OCI-LY3 (cell line): ENCODE measurements around the gene NXN.

Experiments
- H2AFZ ChIP-seq: fragments of 200-600, 300-600 bp; shearing (Covaris generic); 2 replicates; pipeline ENCODE4 v1.6.0; 2014; ENCODE audit warnings: antibody characterized with exemption, low read depth, low read length
- H3K27ac ChIP-seq: fragments of 200-600, 300-600 bp; sonication (generic); 2 replicates; pipeline ENCODE4 v1.5.1; 2014; ENCODE audit warnings: mild to moderate bottlenecking, low read length, moderate library complexity, mixed read lengths
- H3K27me3 ChIP-seq: fragments of 200-600, 300-600 bp; sonication (generic); 2 replicates; pipeline ENCODE4 v1.6.1; 2014; ENCODE audit warnings: low read depth, low read length, mixed read lengths
- H3K36me3 ChIP-seq: fragments of 200-600, 300-600 bp; sonication (generic); replicated peaks from 2 replicates; pipeline ENCODE3; 2014; ENCODE audit warnings: low read depth, low read length, mixed read lengths
- H3K4me1 ChIP-seq: fragments of 300-600, 200-600 bp; sonication (generic); 2 replicates; pipeline ENCODE4 v1.6.1; 2014; ENCODE audit warnings: low read length, mixed read lengths
- H3K4me2 ChIP-seq: fragments of 200-600, 300-600 bp; sonication (generic); 2 replicates; pipeline ENCODE4 v1.6.1; 2014; ENCODE audit warnings: low read length, mixed read lengths
- H3K4me3 ChIP-seq: fragments of 300-600, 200-600 bp; sonication (generic); 2 replicates; pipeline ENCODE4 v1.5.1; 2014; ENCODE audit warnings: antibody characterized with exemption, mild to moderate bottlenecking, low read length, moderate library complexity
- H3K79me2 ChIP-seq: fragments of 300-600, 200-600 bp; shearing (Covaris generic); 2 replicates; pipeline ENCODE4 v1.6.1; 2014; ENCODE audit warnings: mild to moderate bottlenecking, low read length, mixed read lengths
- H3K9ac ChIP-seq: fragments of 300-600, 200-600 bp; shearing (Covaris generic); 2 replicates; pipeline ENCODE4 v1.6.0; 2014; ENCODE audit warnings: mild to moderate bottlenecking, low read length, moderate library complexity
- H3K9me3 ChIP-seq: fragments of 200-600, 300-600 bp; shearing (Covaris generic); 2 replicates; pipeline ENCODE4 v1.6.1; 2014; ENCODE audit warnings: low read length, mixed read lengths; ENCODE audit not compliant: insufficient read depth
- H4K20me1 ChIP-seq: fragments of 200-600, 300-600 bp; sonication (generic); 2 replicates; pipeline ENCODE4 v1.6.1; 2016; ENCODE audit warnings: low read length, mixed read lengths; ENCODE audit not compliant: insufficient read depth
- CTCF ChIP-seq: fragments of 200-600, 300-600 bp; sonication (generic); IDR thresholded peaks from 2 replicates; pipeline ENCODE4 v1.5.1; 2014; ENCODE audit warnings: antibody characterized with exemption, low read length, low read depth
- EZH2phosphoT487 ChIP-seq: fragments of 200-600 bp; shearing (Covaris generic); IDR thresholded peaks from 2 replicates; pipeline ENCODE4 v1.6.1; 2018; ENCODE audit warnings: antibody characterized with exemption, mixed run types, low read depth

NXN gene

GRCh38 chr17:970364-970763 lies 9.2 kb downstream of the NXN start:
- Histone ChIP-seq H3K36me3 (no peaks in the 10 kb centered on the region), H3K4me3 (no peak overlapping the region), H4K20me1 (no peaks in the 10 kb centered on the region), H3K27ac (no peak overlapping the region), H3K27me3 (no peaks in the 10 kb centered on the region), H3K4me1 (no peaks in the 10 kb centered on the region), H3K9me3 (no peaks in the 10 kb centered on the region), H2AFZ (no peak overlapping the region), H3K9ac (no peak overlapping the region), H3K79me2 (no peaks in the 10 kb centered on the region), H3K4me2 (no peak overlapping the region)
- TF ChIP-seq EZH2phosphoT487 = no peak
- TF ChIP-seq CTCF = no peak

- no peak for TF ChIP-seq CTCF
- no peak for TF ChIP-seq EZH2phosphoT487
- no peaks in the 10 kb centered on the region for H4K20me1 ChIP-seq
- H3K4me2 ChIP-seq = no peak overlapping the region
- no peaks in the 10 kb centered on the region for H3K9me3 ChIP-seq
- H3K27ac ChIP-seq = no peak overlapping the region
- H3K79me2 ChIP-seq = no peaks in the 10 kb centered on the region
- H3K9ac ChIP-seq = no peak overlapping the region
- H3K4me1 ChIP-seq = no peaks in the 10 kb centered on the region
- H3K4me3 ChIP-seq = no peak overlapping the region
- H2AFZ ChIP-seq = no peak overlapping the region
- H3K27me3 ChIP-seq = no peaks in the 10 kb centered on the region
- no peaks in the 10 kb centered on the region for H3K36me3 ChIP-seq
Observed at GRCh38 chr17:969811-970355, 9.7 kb downstream of the NXN start.

GRCh38 chr17:968812-969730 lies 10.5 kb downstream of the NXN start:
- no peaks in the 10 kb centered on the region for H3K4me1 ChIP-seq
- no peaks in the 10 kb centered on the region for H3K27me3 ChIP-seq
- no peak overlapping the region for H3K27ac ChIP-seq
- TF ChIP-seq CTCF (no peak), EZH2phosphoT487 (no peak)
- H3K9ac ChIP-seq = no peak overlapping the region
- H4K20me1 ChIP-seq = no peaks in the 10 kb centered on the region
- no peaks in the 10 kb centered on the region for H3K36me3 ChIP-seq
- H2AFZ ChIP-seq = no peak overlapping the region
- H3K4me2 ChIP-seq = no peak overlapping the region
- H3K9me3 ChIP-seq = no peaks in the 10 kb centered on the region
- H3K4me3 ChIP-seq = no peak overlapping the region
- H3K79me2 ChIP-seq = no peaks in the 10 kb centered on the region

GRCh38 chr17:967122-967521 lies 12.5 kb downstream of the NXN start:
- Histone ChIP-seq H2AFZ (no peak overlapping the region), H3K4me2 (no peak overlapping the region), H4K20me1 (no peaks in the 10 kb centered on the region), H3K4me1 (no peaks in the 10 kb centered on the region), H3K9me3 (no peaks in the 10 kb centered on the region), H3K27ac (no peak overlapping the region), H3K79me2 (no peaks in the 10 kb centered on the region), H3K36me3 (no peaks in the 10 kb centered on the region), H3K9ac (no peak overlapping the region), H3K27me3 (no peaks in the 10 kb centered on the region), H3K4me3 (no peak overlapping the region)
- TF ChIP-seq CTCF (no peak), EZH2phosphoT487 (no peak)
